ENCODE data around the gene ALK. TPM values are rescaled to one million over a fixed set of nuclear protein-coding genes. Genes with fewer than 3 reads are reported as not detected.

Gene ALK
- total RNA-seq, 1 donor from 2014 or later, result 0.16 TPM

DNA sequence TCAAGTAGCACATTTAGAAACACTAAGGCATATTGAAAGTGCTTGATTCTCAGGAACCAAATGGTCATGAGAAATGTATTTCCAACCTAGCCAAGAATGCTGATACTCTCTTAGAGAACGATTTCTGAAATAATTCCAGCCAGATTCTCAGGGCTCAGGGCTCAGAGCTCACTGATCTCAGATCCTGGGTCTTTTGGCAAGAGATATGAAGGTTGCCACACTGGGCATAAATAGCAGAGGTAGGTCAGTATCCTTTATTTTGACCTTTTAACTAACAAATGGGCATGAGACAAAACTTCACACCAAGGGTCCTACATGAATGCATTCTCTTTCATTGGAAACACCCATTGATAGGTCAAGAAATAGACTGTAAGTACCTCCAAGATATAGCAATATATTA lies 364.1 kb downstream of the ALK start:
- intact Hi-C loops (cut with DNase I), result no loop called here
- no peak for ATAC-seq (ENCODE audit: poor library complexity)
- DNase-seq, result no peak

DNA sequence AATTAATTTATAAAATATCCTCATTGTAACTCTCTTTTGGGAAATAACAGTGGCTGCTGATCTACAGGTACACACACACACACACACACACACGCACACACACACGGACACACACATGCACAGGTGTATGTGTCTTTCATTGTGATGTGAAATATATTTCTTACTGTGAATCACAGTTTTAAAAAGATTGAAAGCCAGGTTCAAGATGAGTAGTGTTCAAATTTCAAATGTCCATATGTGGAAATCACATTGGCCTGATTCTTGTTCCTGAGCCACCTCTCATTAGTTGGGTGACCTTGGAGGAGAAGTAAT lies 372.4 kb downstream of the ALK start:
- ATAC-seq (ENCODE audit: poor library complexity) (no peak), DNase-seq (no peak)
- intact Hi-C loops (cut with DNase I), result no loop called here

DNA sequence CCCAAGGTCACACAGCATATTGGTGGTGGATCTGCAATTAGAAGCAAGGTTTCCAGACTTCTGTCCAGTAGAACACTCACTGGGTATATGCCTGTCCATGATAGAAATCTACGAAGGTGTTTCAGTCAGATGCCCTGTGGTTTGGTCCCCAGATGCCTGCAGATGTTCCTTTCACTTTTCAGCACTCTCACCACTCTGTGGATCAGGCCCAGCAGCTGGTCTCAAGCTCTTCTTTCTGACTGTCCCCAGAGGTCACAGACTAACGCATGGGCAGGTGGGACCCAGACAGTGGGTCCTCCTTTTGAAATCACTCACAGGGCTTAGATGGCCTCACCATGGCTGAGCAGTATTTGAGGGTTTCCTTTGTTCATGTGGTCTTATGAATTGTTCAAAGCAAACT lies 376.5 kb downstream of the ALK start:
- DNase-seq (no peak), ATAC-seq (ENCODE audit: poor library complexity) (no peak)
- intact Hi-C loops (cut with DNase I), result no loop called here

DNA sequence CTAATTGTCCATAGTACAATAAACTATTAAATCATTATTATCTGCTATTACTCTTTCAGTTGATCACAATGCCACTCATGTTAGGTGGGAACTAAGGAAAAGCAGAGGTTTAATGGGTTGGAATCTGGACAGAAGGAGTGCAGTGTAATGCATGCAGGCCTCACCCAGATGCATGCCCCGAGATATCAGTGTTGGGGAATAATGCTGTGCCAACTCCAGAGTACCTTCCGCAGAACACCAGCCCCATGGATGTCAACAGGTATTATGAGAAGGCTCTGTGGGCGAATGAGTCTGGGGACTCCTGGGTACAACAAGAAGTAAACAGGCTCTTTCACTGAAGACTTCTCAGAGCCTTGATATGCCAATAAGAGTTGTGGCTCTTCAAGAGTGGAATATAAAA lies 377.4 kb downstream of the ALK start:
- ATAC-seq (ENCODE audit: poor library complexity) (no peak), DNase-seq (no peak)
- intact Hi-C loops (cut with DNase I), result no loop called here

DNA sequence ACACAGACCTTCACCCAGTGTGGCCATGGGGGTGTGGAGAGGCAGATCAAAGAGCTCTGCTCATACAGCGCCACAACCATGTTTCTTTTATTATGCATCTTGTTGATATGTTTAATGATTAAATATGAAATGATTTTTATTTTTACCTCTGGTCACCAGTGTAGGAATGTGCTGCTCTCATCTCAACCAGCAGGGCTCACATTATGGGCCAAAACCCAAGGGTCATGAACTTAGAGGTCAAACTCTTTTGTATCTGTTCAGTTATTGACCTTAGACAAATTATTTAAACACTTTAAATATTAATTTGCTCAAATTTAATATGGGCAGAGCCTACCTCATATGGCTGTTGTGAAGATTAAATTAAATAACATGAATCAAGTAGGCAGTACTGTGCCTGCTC lies 386.2 kb downstream of the ALK start:
- DNase-seq, result no peak
- intact Hi-C loops (cut with DNase I), result no loop called here
- no peak for ATAC-seq (ENCODE audit: poor library complexity)

DNA sequence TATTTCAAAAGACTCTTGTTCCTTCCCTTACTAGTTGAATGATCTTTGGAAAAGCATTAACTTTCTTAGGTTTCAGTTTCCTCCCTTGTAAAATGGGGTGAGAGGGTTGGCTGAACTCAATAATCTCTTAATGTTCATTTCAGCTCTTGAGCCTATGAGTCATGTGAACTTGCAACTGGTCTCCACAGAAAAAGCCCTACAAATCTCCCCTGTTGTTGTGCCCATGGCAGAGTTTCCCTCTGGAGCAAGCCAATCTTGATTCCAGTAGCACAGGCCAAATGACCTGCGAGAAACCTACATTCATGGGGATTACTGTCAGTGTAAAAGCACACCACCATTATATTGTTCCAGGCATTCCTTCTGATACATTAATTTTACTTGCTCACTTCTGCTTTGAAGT lies 388.9 kb downstream of the ALK start:
- no peak for ATAC-seq (ENCODE audit: poor library complexity)
- intact Hi-C loops (cut with DNase I), result no loop called here
- DNase-seq, result no peak

DNA sequence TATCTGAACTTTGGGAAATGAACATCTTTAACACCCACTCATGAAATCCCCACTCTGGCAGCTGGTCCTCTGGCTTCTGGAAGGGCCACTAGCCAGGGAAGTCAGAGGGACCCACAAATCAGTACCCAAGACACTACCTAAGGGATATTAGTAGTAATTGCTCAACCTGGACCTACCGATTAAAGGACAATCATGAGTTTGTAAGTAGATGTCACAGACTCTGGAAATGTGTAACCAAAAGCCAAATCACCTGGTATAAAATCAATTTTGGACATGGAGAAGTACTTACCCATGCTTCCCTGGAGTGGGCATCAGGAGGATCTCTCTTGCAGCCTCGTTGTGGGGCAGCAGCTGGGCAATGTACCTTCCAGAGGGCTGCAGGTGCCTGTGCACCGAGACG lies 389.8 kb downstream of the ALK start:
- DNase-seq, result no peak
- no peak for ATAC-seq (ENCODE audit: poor library complexity)
- intact Hi-C loops (cut with DNase I), result no loop called here

DNA sequence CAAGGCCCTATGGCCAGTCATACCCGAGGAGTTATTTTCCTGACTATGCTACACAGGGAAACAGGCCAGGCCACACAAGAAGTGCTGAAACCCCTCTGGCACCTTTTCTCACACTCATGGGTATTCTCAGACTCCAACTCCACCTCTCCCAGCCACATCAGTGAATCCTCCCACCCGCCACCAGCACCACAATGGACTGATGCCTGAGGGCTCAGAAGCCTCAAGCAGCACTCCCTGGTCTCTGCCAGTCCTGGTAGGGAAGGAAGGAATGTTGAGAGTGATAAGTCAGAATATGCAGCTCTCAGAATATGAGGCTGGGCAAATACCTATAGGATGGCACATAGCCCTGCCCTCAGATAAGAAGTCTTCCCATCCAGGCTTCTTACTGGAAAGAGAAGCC lies 391.1 kb downstream of the ALK start:
- no peak for DNase-seq
- intact Hi-C loops (cut with DNase I), result no loop called here
- ATAC-seq (ENCODE audit: poor library complexity), result no peak

DNA sequence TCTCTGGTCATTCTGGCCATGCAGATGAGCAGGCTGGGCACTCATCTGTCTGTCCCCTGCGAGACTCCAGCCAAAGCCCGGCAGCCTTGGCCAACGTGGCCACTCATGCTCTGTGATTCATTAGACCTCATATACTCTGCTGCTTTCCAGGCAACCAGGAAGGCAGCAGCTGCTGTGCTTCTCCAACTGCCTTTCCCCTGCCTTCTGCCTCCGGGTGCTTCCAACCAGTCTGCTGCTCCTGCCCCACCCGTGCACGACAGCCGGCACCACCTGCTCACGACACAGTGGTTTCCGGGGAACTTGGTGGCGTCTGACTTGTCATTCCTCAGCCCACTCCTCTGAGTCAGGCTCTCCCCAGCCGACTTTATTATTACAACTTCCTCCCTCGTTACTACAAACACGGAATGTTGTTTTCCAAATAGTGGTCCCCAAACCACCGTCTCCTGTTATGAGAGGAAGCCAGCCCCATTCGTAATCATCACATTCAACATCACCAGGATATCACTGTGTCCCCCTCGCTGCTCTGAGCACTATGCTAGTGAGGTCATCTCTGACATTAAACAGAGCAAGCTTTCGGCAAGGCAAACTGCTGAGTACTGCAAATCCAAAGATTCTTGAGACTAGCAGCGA lies 392.4 kb downstream of the ALK start:
- ATAC-seq (ENCODE audit: poor library complexity), result peak; percentile 55
- DNase-seq, result peak; percentile 47
- intact Hi-C loops (cut with DNase I), result no loop called here

DNA sequence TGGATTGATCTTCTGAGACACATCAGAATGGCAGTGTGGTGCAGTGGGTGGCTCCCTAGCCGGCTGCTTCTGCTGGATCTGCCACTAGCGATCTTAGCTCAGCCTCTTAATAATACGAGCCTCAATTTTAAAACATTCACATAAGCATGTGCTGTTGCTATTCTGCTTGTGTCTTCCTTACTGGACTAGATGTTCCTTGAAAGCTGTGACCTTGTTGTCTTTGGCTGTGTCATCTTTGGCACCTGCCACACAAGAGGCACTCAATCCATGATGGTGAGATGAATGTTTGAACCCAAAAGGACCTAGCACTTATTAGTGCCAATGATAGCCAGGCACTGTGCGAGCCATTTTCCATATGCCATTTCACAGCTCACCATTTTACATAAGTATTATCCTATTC lies 393.0 kb downstream of the ALK start:
- no peak for DNase-seq
- no peak for ATAC-seq (ENCODE audit: poor library complexity)
- intact Hi-C loops (cut with DNase I), result no loop called here

DNA sequence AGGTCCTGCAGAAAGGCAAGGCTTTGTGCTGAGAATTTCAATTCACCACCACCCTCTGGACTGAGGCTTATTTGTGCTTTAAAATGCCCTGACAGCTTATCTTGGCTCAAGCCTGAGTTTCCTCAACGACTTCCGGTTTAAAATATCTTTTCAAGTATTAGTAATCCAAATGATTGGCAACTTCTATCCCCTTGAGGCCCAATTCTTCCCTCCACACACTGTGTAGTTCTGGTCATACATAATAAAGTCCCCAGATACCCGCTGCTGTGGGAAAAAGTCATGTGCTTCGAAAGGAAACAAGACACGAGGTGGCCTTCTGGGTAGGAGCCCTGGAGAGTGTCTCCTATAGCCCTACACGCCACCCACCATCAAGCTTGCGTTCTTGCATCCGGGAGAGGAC lies 393.4 kb downstream of the ALK start:
- DNase-seq (no peak), ATAC-seq (ENCODE audit: poor library complexity) (no peak)
- intact Hi-C loops (cut with DNase I), result no loop called here

DNA sequence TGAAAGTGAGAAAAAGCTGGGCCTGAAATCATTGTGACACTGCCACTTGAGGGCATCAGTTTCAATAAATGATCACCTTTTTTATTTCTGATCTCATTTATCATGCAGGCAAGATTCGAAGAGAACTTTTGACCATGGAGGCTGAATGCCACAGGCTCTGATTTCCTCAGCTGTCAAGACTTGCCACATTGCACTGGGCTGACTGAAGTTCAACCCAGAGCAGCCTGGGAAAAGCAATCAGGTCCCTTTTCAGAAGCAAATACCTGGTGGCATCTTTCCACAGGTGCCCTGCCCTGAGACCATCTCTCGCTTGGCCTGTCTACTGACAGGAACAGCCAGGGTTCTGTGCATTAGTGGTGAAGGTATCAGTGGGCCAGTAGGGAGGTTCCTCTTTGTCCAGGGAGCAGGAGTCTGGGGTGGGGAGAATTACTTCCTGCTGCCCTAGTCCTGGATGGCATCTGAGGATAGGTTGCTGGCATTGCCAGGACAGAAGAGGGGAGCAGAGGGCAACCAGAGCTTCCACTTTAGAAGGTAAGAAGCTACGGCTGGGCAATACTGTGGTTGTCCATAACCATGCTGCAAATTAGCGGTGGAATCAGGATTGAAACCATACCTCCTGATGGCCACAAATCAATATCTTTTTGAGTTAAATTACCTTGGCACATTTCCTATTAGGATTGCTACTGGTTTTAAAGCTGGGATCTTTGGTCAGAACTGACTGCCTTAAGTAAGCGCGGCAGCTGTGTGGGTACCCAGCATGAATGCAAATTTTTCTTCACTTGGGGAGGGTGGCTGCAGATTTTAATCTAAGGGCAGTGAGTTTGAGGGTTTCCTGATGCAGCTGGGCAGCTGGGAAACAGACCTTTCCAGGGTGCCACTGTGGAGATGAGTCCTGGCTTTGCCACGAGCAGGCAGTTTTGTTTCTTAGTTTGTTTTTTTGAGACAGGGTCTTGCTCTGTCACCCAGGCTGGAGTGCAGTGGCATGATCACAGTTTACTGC lies 394.5 kb downstream of the ALK start:
- ATAC-seq (ENCODE audit: poor library complexity) (no peak), DNase-seq (no peak)
- intact Hi-C loops (cut with DNase I), result no loop called here

DNA sequence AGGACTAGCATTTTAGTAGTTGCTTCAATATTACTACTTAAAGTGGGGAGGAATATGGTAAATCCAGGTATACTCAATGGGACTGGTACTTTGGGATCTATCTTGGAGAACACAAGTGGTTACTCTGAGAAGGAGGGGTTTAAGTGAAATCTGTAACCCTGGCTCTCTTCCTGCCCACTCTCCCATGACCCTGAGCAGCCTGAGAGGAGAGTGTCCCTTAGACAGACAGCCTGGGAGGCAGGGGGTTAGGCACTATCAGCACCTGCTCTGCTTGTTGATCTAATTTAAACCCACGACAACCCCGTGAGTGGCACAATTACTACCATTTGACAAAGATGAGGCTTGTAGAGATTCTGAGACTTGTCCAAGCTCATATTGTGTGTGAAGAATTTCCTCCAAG lies 395.5 kb downstream of the ALK start:
- ATAC-seq (ENCODE audit: poor library complexity) (no peak), DNase-seq (no peak)
- intact Hi-C loops (cut with DNase I), result no loop called here

DNA sequence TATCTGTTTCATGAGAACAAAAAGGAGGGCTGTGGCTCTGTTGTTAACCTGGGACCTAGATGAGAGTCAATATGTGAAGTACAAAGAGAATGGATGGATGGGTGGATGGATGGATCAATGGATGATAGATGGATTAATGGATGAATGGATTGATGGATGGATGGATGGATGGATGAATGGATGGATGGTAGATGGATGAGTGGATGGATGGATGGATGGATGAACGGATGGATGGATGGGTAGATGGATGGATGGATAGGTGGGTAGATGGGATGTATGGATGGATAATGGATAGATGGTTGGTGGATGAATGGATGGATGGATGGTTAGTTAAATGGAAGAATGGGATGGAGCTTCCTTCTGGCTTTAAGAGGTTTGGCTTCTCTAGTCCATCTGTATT lies 396.7 kb downstream of the ALK start:
- no peak for DNase-seq
- ATAC-seq (ENCODE audit: poor library complexity), result no peak
- intact Hi-C loops (cut with DNase I), result no loop called here

DNA sequence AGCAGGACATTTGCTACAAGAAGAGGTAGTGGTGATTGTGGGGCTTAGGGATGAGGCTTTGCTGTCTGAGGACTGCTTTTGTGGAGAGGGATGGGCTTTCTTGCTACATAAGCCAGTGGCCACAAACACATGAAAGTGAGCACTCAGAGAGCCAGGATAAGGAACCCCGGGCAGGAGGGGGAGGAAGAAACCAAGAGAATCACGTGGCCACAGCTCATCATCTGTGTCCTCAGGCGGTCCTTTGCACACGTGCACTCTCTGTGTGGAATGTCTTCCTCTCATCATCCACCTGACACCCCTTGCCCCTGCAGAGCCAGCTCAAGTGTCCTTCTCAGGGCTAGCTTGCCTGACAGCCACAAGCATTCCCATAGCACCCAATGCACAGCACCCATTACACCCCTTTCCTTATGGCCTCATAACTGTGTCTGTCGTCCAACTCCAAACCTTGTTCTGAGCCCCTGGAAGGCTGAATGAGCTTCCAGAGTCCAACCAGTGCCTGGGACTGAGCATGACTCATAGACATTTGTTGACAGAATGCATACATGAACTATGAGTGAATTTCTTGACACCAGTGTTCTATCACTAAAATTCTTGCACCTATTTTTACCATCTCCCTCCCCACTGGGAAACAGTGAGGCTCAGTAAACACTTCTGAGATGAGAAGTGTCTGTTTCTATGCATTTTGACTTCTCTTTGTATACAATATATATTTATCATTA lies 398.3 kb downstream of the ALK start:
- DNase-seq (no peak), ATAC-seq (ENCODE audit: poor library complexity) (no peak)
- intact Hi-C loops (cut with DNase I), result no loop called here

DNA sequence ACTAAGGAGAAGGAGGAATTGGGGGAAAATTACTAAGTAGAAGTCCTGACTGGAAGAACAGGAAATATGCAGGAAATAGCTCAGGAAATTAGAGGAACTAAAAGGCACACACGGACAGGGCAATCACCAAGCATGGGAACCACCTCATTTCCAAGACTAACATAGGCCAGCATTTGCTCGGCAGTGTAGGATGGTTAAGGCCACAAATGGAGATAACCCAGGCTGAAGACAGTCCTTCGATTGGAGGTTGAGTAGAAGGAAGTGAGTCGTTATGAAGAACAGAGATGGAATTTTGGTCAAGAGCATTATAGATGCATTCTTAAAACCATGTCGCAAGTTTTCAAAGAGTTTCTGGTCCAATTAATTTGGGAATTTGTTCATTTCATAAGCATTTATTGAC lies 401.4 kb downstream of the ALK start:
- DNase-seq (no peak), ATAC-seq (ENCODE audit: poor library complexity) (no peak)
- intact Hi-C loops (cut with DNase I), result no loop called here

DNA sequence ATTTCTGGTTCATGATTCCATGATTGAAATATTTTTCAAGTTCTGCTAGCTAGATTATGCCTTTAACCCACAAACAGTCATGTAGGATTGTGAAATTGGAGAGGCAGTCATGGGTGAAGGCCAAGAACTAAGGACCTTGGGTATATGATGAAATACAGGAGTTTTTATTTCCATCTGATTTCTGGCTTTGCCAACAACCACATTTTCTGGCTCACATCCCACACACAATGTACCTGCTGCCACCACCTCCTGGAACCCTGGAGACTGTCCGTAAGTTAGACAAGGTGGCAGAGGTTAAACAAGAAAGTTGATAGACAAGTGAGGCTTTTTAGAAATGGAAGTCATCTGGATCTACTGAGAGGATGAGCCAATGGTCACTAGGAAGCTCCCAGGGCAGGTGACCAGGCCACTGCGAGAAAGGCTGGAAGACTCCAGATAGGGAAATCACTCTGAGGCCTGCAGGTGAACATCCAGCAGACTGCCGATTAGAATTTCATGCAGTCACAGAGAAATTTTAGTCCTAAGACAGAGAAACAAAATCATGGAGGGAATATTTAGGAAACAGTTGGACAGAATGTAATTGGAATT lies 402.0 kb downstream of the ALK start:
- ATAC-seq (ENCODE audit: poor library complexity) (no peak), DNase-seq (no peak)
- intact Hi-C loops (cut with DNase I), result no loop called here

DNA sequence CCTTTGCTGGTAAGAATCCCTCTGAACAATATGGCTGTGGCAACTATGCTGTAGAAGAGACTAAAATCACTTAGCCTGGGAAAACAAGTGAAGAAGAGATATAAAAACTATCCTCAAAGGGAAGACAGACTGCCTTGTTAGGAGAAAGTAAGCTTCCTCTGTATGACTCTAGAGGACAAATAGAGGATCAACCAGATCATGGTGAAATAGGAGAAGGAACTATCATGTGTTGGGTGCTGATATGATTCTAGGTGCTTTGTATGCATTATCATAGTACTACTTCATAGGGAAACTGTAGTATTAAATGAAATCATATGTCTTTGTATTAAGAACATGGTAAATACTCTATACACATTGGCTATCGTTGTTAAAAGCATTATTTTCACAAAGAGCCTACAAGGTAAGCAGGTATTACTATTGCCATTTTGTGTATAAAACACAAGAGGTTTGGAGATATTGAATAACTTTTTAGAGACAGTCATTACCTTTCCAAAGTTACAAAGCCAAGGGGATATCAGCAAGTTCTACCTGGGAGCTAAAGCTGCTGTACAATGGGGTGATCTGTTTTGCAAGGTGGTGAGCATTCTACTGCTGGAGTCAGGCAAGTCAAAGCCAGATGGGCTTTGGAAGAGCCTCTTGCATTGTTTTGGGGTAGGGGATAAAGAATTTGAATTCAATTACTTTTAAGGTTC lies 402.6 kb downstream of the ALK start:
- ATAC-seq (ENCODE audit: poor library complexity), result no peak
- intact Hi-C loops (cut with DNase I), result no loop called here

DNA sequence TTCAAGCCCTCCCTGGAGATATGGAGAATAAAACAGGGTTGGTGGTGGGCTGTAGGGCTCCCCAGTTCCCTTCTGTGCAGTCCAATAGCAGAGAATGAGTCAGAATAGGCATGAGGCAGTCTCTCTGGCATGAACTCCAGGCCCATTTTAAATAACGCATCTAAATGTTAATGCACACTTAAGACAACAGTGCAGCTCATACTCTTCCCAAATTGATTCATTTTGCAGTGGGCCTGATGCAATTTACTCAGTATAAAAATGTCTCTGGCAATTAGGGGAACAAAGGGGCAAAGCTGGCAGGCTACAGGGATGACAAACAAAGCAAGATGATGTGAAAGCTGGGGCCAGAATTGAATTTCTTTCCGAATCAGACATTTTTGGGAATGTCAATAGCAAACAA lies 403.4 kb downstream of the ALK start:
- intact Hi-C loops (cut with DNase I), result no loop called here
- ATAC-seq (ENCODE audit: poor library complexity), result no peak
- DNase-seq, result no peak

More for the DNA sequence above, 402.6 kb downstream of the ALK start:
- DNase-seq, result no peak
